NCI-H510A treated with DMSO at 0.1 percent for 48 hours (cell line): Measurements from ENCODE around the gene ANKRD11.

Experiments used
- DNase-seq: peaks from one replicate; lab custom pipeline; 2025; lab: John Stamatoyannopoulos, UW

ANKRD11 gene

DNA sequence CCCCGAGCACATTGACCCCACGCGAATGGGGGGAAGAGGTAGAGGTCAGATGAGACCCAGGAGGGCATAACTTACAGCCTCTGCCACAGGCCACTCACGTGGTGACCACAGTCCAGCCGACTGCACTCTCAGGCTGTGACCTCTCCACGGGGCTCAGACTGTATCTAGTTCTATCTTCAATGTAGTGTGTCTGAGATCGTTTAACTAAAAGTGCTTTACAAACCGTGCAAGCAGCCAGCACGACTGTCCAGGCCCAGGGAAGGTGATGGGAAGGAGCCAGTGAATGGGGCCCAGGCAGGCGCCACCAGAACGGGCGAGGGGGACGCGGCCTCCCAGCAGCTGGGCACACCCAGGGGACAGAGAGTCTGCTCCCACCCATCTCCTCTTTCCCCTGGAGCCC is 108.6 kb downstream of the ANKRD11 start:
- DNase-seq: no peak

GRCh38 chr16:89380681-89381080 is 109.7 kb downstream of the ANKRD11 start:
- DNase-seq: no peak

DNA sequence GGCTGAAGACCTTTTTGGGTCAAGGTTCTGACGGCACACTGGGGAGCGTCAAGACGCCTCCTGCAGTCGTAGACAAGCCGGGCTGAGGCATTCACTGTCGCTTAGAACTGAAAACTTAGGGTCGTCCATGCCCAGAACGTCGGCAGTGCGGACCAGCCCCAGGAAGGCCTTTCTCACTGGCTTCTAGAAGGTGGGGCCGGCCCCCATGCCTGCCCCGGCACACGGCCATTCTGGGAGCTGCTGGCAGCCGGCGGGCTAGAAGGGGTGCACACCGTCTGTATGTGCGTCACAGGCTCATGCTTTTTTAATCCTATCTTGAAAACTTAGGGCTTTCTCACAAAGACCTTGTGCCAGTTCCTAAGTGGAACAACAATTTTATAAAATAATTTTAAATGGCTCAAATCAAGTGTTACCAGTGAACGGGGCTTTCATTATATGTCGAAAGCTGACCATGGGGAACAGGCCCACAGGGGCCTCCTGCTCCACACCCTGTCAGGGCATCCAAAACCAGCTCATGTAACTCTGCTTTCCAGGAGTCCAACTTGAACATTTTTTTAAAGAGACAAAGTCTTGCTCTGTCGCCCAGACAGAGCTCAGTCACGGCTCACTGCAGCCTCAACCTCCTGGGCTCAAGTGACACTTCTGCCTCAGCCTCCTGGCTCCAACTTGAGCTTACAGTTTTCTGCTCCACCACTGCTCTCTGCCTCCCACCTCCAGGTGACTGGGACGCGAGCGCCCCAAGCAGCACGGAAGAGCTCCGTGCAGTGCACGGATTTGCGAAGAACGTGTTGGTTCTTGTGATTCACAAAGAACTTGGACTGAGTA is 111.2 kb downstream of the ANKRD11 start:
- peak; percentile 43 for DNase-seq

- DNase-seq: no peak
Measured at GRCh38 chr16:89377453-89377848, 112.9 kb downstream of the ANKRD11 start.

GRCh38 chr16:89376812-89377452 is 113.4 kb downstream of the ANKRD11 start:
- no peak for DNase-seq

DNA sequence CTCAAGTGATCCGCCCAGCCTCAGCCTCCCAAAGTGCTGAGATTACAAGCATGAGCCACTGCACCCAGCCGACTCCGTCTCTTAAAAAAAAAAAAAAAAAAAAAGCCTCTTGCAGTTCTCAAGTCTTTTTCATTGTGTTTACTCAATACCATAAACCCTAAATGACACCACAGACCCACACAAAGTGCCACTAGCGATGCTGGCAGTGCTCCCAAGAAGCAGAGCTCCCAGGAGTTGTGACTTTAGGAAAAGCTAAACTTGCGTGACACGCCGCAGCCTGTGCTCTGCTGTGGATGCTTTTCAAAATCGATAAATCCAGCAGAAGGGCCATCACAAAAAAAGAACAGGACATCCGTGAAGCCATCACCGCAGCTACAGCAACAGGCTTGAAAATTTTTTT is 114.7 kb downstream of the ANKRD11 start:
- DNase-seq: no peak

GRCh38 chr16:89375021-89375420 is 115.3 kb downstream of the ANKRD11 start:
- DNase-seq: peak; percentile 26

DNA sequence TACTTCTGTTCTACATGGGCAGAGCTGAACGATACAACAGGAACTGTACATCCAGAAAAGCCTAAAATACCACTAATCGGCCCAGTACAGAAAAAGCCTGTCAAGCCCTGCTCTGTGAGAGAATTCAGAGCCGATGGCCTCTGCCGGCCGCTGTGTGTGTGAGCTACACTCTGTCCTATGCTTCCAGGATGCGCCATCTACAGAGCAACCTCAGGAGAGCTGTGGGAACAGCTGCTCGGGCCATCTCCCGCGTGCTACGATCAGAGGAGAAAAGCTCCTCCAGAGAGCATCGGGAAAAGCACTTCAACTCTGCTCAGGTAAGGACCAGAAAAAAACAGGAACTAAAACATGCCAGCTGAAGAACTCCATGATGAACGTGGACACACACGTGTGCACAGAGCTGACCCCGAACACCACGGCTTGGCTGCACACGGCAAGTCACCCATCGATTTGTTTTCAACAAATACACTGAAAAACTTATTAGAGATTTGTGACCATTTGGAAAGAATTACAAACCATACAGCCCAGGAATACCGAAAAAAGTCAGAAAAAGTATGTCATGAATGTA is 115.9 kb downstream of the ANKRD11 start:
- peak; percentile 65 for DNase-seq

- no peak for DNase-seq
Measured at GRCh38 chr16:89373355-89374110, 116.8 kb downstream of the ANKRD11 start.

DNA sequence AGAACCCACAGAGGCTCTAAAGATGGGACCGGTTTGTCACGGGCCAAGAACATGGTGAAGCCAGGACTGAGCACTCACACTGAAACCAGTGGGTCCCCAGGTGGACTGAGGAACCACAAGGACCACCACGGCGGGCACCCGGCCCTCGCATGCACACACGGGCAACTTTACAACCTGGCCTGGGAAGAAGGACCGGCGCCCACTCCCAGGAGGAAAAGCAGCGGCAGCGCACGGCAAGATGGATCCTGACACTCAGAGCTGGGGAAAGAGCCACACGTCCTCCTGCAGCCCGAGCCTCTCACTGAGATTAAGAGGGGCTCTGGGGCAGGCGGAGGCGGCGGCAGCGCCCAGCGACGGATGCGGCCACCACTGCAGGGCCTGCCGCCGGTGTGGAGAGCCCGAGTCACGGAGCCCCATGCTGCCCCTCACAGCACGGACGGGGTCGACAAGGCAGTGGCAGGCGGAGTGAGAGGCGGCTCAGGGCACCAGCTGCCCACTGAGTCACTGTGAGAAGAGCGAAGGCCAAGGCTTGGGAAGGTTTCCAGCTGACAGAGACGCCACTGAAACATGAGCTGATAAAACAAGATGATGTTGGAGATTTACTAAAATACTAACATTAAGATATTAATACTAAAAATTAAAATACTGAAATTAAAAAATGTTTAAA is 118.3 kb downstream of the ANKRD11 start:
- DNase-seq: no peak

DNA sequence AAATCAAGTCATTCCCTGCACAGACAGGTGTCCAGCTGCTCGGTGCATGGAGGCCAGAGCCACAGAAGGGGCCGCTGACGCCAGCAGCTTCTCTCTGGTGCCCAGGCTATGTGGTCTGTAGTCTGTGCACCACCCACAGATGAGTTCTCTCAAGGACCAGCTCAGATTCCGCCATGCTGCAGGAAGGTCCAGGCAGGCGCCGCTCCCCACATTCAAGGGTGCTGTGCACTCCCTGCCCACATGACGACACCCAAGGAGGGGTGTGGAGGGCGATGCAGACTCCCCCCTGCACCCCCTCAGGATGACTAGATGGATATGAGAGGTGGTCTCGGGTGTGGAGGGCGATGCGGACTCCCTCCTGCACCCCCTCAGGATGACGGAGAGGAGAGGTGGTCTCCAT is 119.0 kb downstream of the ANKRD11 start:
- no peak for DNase-seq

DNA sequence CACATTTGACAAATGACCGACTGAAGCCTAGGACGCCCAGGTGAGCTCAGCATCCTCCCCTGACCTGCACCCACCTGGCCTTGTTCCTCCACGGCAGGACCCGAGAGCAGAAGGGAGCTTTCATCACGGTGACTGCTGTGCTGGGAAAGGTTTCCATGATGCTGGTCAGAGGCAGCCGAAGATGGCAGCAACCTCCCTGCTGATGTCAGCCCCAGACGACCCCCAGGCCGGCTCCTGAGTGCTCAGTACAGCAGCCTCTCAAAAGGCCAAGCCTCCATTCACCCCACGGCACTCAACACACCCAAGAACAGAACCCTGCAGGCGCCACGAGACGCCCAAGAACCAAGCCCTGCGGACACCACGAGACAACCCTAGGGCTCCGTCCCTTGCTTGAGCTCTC is 119.8 kb downstream of the ANKRD11 start:
- no peak for DNase-seq

GRCh38 chr16:89370081-89370511 is 120.3 kb downstream of the ANKRD11 start:
- DNase-seq: no peak

GRCh38 chr16:89369266-89369895 is 121.0 kb downstream of the ANKRD11 start:
- no peak for DNase-seq

GRCh38 chr16:89368604-89369249 is 121.6 kb downstream of the ANKRD11 start:
- no peak for DNase-seq

DNA sequence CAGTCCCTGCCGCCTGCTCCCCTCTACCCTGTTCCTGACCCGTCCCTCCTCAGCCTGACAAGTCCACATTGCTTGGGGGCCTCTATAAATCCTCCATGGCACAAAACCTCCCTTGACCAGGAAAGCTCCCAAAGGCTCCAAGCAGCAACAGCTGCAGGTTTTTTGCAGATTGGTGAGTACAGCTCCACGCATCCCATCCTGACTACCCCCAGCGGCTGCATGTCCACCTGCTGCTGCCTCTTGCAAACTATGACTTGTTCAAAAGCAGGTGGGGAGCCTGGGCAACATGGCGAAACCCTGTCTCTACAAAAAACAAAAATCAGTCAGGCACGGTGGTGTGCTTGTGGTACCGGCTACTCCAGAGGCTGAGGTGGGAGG is 122.8 kb downstream of the ANKRD11 start:
- DNase-seq: no peak

GRCh38 chr16:89366561-89367537 is 123.5 kb downstream of the ANKRD11 start:
- no peak for DNase-seq

DNA sequence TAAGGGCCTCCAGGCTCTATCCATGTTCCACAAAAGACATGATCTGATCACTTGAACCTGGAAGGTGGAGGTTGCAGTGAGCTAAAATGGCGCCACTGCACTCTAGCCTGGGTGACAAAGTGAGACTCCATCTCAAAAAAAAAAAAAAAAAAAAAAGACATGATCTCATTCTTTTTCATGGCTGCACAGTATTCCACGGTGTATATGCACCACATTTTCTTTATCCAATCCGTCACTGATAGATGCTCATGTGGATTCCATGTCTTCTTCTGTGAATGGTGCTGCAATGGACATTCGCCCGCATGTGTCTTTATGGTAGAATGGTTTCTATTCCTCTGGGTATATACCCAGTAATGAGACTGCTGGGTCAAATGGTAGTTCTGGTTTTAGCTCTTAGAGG is 124.4 kb downstream of the ANKRD11 start:
- DNase-seq: no peak

- DNase-seq: no peak
Measured at GRCh38 chr16:89365044-89365467, 125.3 kb downstream of the ANKRD11 start.

DNA sequence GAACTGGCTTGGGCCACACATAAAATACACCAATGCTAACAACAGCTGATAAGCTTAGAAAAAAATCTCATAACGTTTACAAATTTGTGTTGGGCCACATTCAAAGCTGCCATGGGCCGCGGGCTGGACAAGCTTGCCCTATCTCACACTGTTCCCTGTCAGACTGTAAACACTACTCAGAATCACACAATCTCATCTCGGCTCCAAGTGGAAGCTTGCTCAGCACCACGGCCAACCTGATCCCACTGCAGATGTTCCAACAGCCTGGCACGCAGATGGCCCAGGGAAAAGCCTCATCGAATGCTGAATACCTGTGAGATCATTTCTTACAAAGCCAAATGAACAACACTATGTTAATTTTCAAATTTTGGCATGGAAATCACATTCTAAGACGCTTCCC is 125.8 kb downstream of the ANKRD11 start:
- no peak for DNase-seq
